H9 (cell line): ENCODE results near the gene NKPD1. TPM values are rescaled to one million over a fixed set of nuclear protein-coding genes. Genes with fewer than 3 reads are reported as not detected.
A peak's percentile ranks its signal among the peaks of the same experiment; 100 is the strongest.

Experiments used
- DNase-seq: peaks from one replicate; pipeline ENCODE4 v3.0.0-alpha.2; 2017
- H2AFZ ChIP-seq: one replicate; pipeline ENCODE4 v1.6.1; 2013; ENCODE audit warnings: mild to moderate bottlenecking, low read length, control low read depth, moderate library complexity
- H2AK5ac ChIP-seq: 2 replicates; pipeline ENCODE4 v1.6.1; 2013; ENCODE audit warnings: low read length, control low read depth, mixed read lengths; ENCODE audit not compliant: insufficient read length
- H2BK120ac ChIP-seq: one replicate; pipeline ENCODE4 v1.6.1; 2013; ENCODE audit warnings: low read depth, mild to moderate bottlenecking, low read length, control low read depth, inconsistent platforms; ENCODE audit not compliant: poor library complexity, severe bottlenecking
- H2BK12ac ChIP-seq: 2 replicates; pipeline ENCODE4 v1.6.1; 2013; ENCODE audit warnings: low read length, control low read depth, mixed read lengths, low read depth; ENCODE audit not compliant: insufficient read length
- H2BK15ac ChIP-seq: 2 replicates; pipeline ENCODE4 v1.6.1; 2013; ENCODE audit warnings: low read depth, low read length, control low read depth
- H2BK20ac ChIP-seq: one replicate; pipeline ENCODE4 v1.6.1; 2013; ENCODE audit warnings: low read depth, mild to moderate bottlenecking, low read length, control low read depth, inconsistent platforms; ENCODE audit not compliant: poor library complexity, severe bottlenecking
- H2BK5ac ChIP-seq: 2 replicates; pipeline ENCODE4 v1.6.1; 2013; ENCODE audit warnings: low read length, control low read depth, mixed read lengths; ENCODE audit not compliant: insufficient read length
- H3K14ac ChIP-seq: 2 replicates; pipeline ENCODE4 v1.6.1; 2013; ENCODE audit warnings: low read length, control low read depth; ENCODE audit not compliant: insufficient read depth
- H3K18ac ChIP-seq: 2 replicates; pipeline ENCODE4 v1.6.1; 2013; ENCODE audit warnings: low read depth, mild to moderate bottlenecking, mixed read lengths, low read length, control low read depth; ENCODE audit not compliant: insufficient read length
- H3K23ac ChIP-seq: 2 replicates; pipeline ENCODE4 v1.6.1; 2013; ENCODE audit warnings: low read length, control low read depth, mixed read lengths, low read depth; ENCODE audit not compliant: insufficient read length
- H3K23me2 ChIP-seq: 2 replicates; pipeline ENCODE4 v1.6.1; 2013; ENCODE audit warnings: low read depth, mild to moderate bottlenecking, mixed read lengths, low read length, control low read depth; ENCODE audit not compliant: insufficient read length, poor library complexity, severe bottlenecking
- H3K27ac ChIP-seq: 2 replicates; pipeline ENCODE4 v1.5.1; 2013; ENCODE audit warnings: low read length, control low read depth, mixed read lengths, low read depth; ENCODE audit not compliant: insufficient read length
- H3K27me3 ChIP-seq: 2 replicates; pipeline ENCODE4 v1.6.1; 2013; ENCODE audit warnings: low read length, control low read depth, inconsistent platforms; ENCODE audit not compliant: insufficient read depth
- H3K4ac ChIP-seq: 2 replicates; pipeline ENCODE4 v1.6.1; 2013; ENCODE audit warnings: low read depth, mild to moderate bottlenecking, control low read depth, inconsistent platforms, low read length, moderate library complexity
- H3K4me1 ChIP-seq: 2 replicates; pipeline ENCODE4 v1.6.1; 2013; ENCODE audit warnings: low read length, control low read depth, inconsistent platforms; ENCODE audit not compliant: insufficient read depth
- H3K4me2 ChIP-seq: 2 replicates; pipeline ENCODE4 v1.6.1; 2013; ENCODE audit warnings: low read length, control low read depth, mixed read lengths; ENCODE audit not compliant: insufficient read length, insufficient read depth
- H3K56ac ChIP-seq: 2 replicates; pipeline ENCODE4 v1.6.1; 2013; ENCODE audit warnings: low read depth, mild to moderate bottlenecking, mixed read lengths, low read length, control low read depth; ENCODE audit not compliant: insufficient read length
- H3K79me1 ChIP-seq: 2 replicates; pipeline ENCODE4 v1.6.1; 2013; ENCODE audit warnings: low read depth, mild to moderate bottlenecking, moderate library complexity, low read length, control low read depth, inconsistent platforms; ENCODE audit not compliant: insufficient read depth, poor library complexity, severe bottlenecking
- H3K79me2 ChIP-seq: 2 replicates; pipeline ENCODE4 v1.6.1; 2013; ENCODE audit warnings: low read length, control low read depth, inconsistent platforms; ENCODE audit not compliant: insufficient read depth
- H3K9ac ChIP-seq: 2 replicates; pipeline ENCODE4 v1.6.1; 2013; ENCODE audit warnings: low read length, control low read depth, mixed read lengths; ENCODE audit not compliant: insufficient read length; ENCODE audit errors: extremely low read depth
- H3K9me3 ChIP-seq: one replicate; pipeline ENCODE4 v1.6.1; 2013; ENCODE audit warnings: low read depth, low read length, inconsistent platforms; ENCODE audit not compliant: control insufficient read depth
- H3T11ph ChIP-seq: one replicate; pipeline ENCODE4 v1.6.1; 2013; ENCODE audit warnings: mild to moderate bottlenecking, low read length, control low read depth, inconsistent platforms
- H4K20me1 ChIP-seq: one replicate; pipeline ENCODE4 v1.6.1; 2013; ENCODE audit not compliant: control insufficient read depth, insufficient read length, insufficient read depth
- H4K5ac ChIP-seq: 2 replicates; pipeline ENCODE4 v1.6.1; 2013; ENCODE audit warnings: low read depth, mild to moderate bottlenecking, mixed read lengths, low read length, control low read depth; ENCODE audit not compliant: insufficient read length
- H4K8ac ChIP-seq: replicated peaks from 2 replicates; pipeline ENCODE4 v1.6.1; 2013; ENCODE audit warnings: low read length, control low read depth, mixed read lengths, low read depth; ENCODE audit not compliant: insufficient read length
- H4K91ac ChIP-seq: 2 replicates; pipeline ENCODE4 v1.6.1; 2013; ENCODE audit warnings: low read depth, mild to moderate bottlenecking, moderate library complexity, mixed read lengths, low read length, control low read depth; ENCODE audit not compliant: insufficient read length
- H3K27ac Mint-ChIP-seq, 3 experiments: 2 replicates in 2 of 3; 3 replicates in 1 of 3; pipeline ENCODE4 v1.8.0; 2020 to 2021; ENCODE audit warnings: mixed read lengths in 3 of 3, mild to moderate bottlenecking in 1 of 3, moderate library complexity in 1 of 3
- H3K27me3 Mint-ChIP-seq: 2 replicates; pipeline ENCODE4 v1.8.0; 2021; ENCODE audit warnings: low read depth, mild to moderate bottlenecking, moderate library complexity, mixed read lengths
- H3K36me3 Mint-ChIP-seq, 3 experiments: 2 replicates in 2 of 3; 3 replicates in 1 of 3; pipeline ENCODE4 v1.8.0; 2020 to 2021; ENCODE audit warnings: low read depth in 3 of 3, mixed read lengths in 3 of 3; ENCODE audit not compliant: insufficient read depth in 1 of 3
- H3K4me1 Mint-ChIP-seq, 2 experiments: 2 replicates each; pipeline ENCODE4 v1.8.0; 2020; ENCODE audit warnings: mixed read lengths in 2 of 2
- H3K4me3 Mint-ChIP-seq, 2 experiments: 2 replicates in 1 of 2; 3 replicates in 1 of 2; pipeline ENCODE4 v1.8.0; 2020 to 2021; ENCODE audit warnings: mild to moderate bottlenecking in 2 of 2, mixed read lengths in 2 of 2, moderate library complexity in 1 of 2
- H3K9me3 Mint-ChIP-seq, 2 experiments: 2 replicates in 1 of 2; 3 replicates in 1 of 2; pipeline ENCODE4 v1.8.0; 2020; ENCODE audit warnings: mild to moderate bottlenecking in 2 of 2, mixed read lengths in 2 of 2, moderate library complexity in 1 of 2
- WGBS: extraction: QIAGEN DNeasy Blood & Tissue Kit; methylation state at CpG from one replicate; pipeline ENCODE4 v1.1.7; 2013; ENCODE audit warnings: missing lambda C conversion rate, low lambda C conversion rate, mixed read lengths; ENCODE audit not compliant: insufficient read length; ENCODE audit errors: extremely low coverage; 5-methylcytosine and 5-hydroxymethylcytosine counted together
- total RNA-seq: library from RNA; stranded (reverse); gene quantifications from 2 replicates; pipeline ENCODE4 v1.2.1, GENCODE V29; 2021
- TF ChIP-seq, protein P1 (sequence below): fragments of 200-600 bp; sonication (generic); conservative IDR thresholded peaks from 3 replicates; pipeline ENCODE4 v1.8.0; 2021; ENCODE audit warnings: antibody characterized with exemption, mild to moderate bottlenecking

The NKPD1 gene
- total RNA-seq, 1 experiment from 2014 or later = 0.17 TPM

DNA sequence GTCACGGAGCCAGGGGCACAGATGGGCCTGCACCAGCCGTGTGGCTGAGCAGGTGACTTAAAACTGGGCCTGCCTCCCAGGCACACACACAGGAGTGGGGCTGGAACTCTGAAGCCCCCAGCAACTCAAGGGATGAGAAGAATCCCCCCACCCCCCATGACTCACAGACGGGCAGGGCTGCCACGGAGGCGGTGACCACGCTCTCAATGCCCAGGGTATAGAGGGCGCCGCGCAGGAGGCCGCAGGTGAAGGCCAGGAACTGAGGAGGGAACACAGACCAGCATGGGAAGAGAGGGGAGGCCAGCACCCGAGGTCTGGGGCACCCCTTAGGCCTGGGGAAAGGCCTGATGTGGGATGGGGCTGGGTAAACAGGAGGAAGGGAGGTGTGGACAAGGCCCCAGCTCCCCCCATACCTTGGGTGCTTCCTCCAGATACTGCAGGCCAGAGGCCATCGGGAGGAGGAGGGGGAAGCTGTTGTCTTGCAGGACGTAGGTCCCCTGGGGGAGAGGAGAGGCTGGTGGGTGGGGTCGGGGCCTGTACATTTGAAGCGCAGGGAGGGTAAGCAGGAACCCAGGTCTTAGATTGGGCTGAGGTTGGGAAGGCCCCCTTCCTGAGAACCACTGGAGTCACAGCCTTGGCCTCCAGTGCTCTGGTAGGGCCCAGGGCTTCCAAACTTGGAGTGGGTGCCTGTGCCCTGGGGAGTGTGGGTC, 3.1 kb upstream of the NKPD1 start:
- H2AK5ac ChIP-seq = no peak overlapping the region
- H4K8ac ChIP-seq = no peak overlapping the region
- no peak overlapping the region for H3K27ac ChIP-seq
- no peak overlapping the region for H3K9ac ChIP-seq
- H4K5ac ChIP-seq = no peak overlapping the region
- no peak overlapping the region for H2BK120ac ChIP-seq
- TF ChIP-seq, protein P1, sequence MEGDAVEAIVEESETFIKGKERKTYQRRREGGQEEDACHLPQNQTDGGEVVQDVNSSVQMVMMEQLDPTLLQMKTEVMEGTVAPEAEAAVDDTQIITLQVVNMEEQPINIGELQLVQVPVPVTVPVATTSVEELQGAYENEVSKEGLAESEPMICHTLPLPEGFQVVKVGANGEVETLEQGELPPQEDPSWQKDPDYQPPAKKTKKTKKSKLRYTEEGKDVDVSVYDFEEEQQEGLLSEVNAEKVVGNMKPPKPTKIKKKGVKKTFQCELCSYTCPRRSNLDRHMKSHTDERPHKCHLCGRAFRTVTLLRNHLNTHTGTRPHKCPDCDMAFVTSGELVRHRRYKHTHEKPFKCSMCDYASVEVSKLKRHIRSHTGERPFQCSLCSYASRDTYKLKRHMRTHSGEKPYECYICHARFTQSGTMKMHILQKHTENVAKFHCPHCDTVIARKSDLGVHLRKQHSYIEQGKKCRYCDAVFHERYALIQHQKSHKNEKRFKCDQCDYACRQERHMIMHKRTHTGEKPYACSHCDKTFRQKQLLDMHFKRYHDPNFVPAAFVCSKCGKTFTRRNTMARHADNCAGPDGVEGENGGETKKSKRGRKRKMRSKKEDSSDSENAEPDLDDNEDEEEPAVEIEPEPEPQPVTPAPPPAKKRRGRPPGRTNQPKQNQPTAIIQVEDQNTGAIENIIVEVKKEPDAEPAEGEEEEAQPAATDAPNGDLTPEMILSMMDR = no peak
- no peak overlapping the region for H4K91ac ChIP-seq
- Mint-ChIP-seq H3K4me1 (peaks cover 2 to 29% of the 10 kb centered on the region in 2 experiments), H3K36me3 (no peaks in the 10 kb centered on the region; a peak in 1 of 7 replicates), H3K9me3 (no peaks in the 10 kb centered on the region), H3K4me3 (no peak overlapping the region), H3K27me3 (peaks cover 27% of the 10 kb centered on the region), H3K27ac (0 out of 7 replicates have a peak overlapping the region, but pooled peaks of 1 of the 3 experiments have one; percentile 27)
- WGBS = no CpG with 5 or more reads among the region's 15 CpGs
- no peak overlapping the region for H3T11ph ChIP-seq
- H2BK12ac ChIP-seq = no peak overlapping the region
- H3K9me3 ChIP-seq = no peaks in the 10 kb centered on the region
- no peak overlapping the region for H2BK15ac ChIP-seq
- no peak overlapping the region for H3K4ac ChIP-seq
- H3K56ac ChIP-seq = no peak overlapping the region
- no peaks in the 10 kb centered on the region for H3K79me2 ChIP-seq
- DNase-seq = no peak
- H3K18ac ChIP-seq = no peak overlapping the region
- no peak overlapping the region for H2AFZ ChIP-seq
- no peaks in the 10 kb centered on the region for H4K20me1 ChIP-seq
- no peaks in the 10 kb centered on the region for H3K4me1 ChIP-seq
- no peak overlapping the region for H2BK5ac ChIP-seq
- H3K4me2 ChIP-seq = no peak overlapping the region
- no peak overlapping the region for H3K23ac ChIP-seq
- H2BK20ac ChIP-seq = no peak overlapping the region
- no peaks in the 10 kb centered on the region for H3K23me2 ChIP-seq
- no peaks in the 10 kb centered on the region for H3K27me3 ChIP-seq
- no peak overlapping the region; the same call in 1 of the 2 replicates for H3K14ac ChIP-seq
- H3K79me1 ChIP-seq = no peaks in the 10 kb centered on the region
